ENCODE measurements around the gene BLTP3A. TPM values are rescaled to one million over a fixed set of nuclear protein-coding genes. Genes with fewer than 3 reads are reported as not detected.
A peak's percentile ranks its signal among the peaks of the same experiment; 100 is the strongest.

BLTP3A gene
- total and polyA plus RNA-seq, 10 of the 15 experiments (the other 5 are each of a cell fraction or from before 2014, with no cell fraction given), result 2.7 to 16.7 (median 9.9) TPM

DNA sequence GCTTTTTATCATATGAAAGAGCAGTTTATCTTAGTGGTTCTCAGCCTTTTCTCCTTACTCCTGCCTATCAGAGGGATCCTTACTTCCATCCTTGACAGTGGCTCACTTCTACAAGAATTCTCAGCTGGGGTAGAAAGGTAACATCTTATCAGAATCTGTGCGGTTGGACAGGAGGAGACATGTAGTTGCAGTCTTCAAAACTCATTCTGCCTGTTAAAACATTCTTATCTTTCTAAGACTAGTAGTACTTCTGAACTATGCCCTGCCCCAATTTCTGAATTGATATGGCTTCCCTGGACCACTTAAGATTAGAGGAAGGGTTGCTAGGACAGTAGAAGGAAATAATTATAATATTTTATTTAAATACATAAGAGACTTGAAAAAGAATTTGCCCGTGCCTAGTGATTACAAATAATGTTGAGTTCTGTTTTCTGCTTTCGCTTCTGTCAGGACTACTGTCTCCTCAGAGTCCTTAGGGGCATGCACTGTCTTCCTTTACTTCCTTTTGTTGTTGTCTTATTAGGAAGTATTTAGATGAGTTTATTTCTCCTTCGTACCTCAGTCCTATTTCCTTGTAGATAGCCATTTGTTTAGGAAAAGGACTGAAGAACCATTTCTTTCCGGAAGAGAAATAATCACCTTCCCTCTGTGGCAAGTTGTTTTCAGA is 24.9 kb downstream of the BLTP3A start:
- 61% methylated on average over 5 of the region's 5 CpGs for WGBS (ENCODE audit: insufficient coverage, insufficient replicate concordance, low lambda C conversion rate, missing lambda C conversion rate)
- CTCF ChIA-PET, result interaction anchor here (1.4 kb wide), 1 partner anchor 14 kb away, joined by 3 read pairs; no protein-coding TSS in a partner anchor
- peak overlapping the region; percentile 28; the same call in 1 of the 2 replicates for H3K27ac ChIP-seq (ENCODE audit: control insufficient read depth, insufficient read depth)
- H3K79me2 ChIP-seq (ENCODE audit: control insufficient read depth, insufficient read depth, low read length), result peaks cover 36% of the 10 kb centered on the region
- peak overlapping the region; percentile 25; the same call in 1 of the 2 replicates for H3K9ac ChIP-seq (ENCODE audit: control insufficient read depth, insufficient read depth, low read length)
- no TSS peak for BruUV-seq (replicated peaks)
- H3K36me3 ChIP-seq (ENCODE audit: control insufficient read depth in 2 of 2, insufficient read depth in 2 of 2, low read length in 1 of 2), result peaks cover 0 to under 1% of the 10 kb centered on the region in 2 experiments; a peak in 2 of 4 replicates
- SMC1A ChIA-PET (ENCODE audit: uncharacterized antibody, unreplicated experiment), result interaction anchor here (0.7 to 1.6 kb wide), 3 partner anchors 11 to 768 kb away, joined by 3 to 6 read pairs (median 3); no protein-coding TSS in a partner anchor
- no peaks in the 10 kb centered on the region for H3K9me3 ChIP-seq (replicated peaks; ENCODE audit: control insufficient read depth, insufficient read depth, low read length)
- H3K27me3 ChIP-seq (replicated peaks in 1 of 2; ENCODE audit: control insufficient read depth in 2 of 2, insufficient read depth in 2 of 2, low read length in 1 of 2), result no peaks in the 10 kb centered on the region
- H4K20me1 ChIP-seq (ENCODE audit: control insufficient read depth, insufficient read depth), result no peaks in the 10 kb centered on the region
- H2AFZ ChIP-seq (ENCODE audit: control insufficient read depth, low read depth, low read length), result no peak overlapping the region; the same call in 1 of the 2 replicates
- DNase-seq (ENCODE audit: low read depth, low spot score) (no peak), ATAC-seq (peak; percentile 40; the same call in 2 of the 3 replicates), FAIRE-seq (no peak)
- H3K4me3 ChIP-seq, result no peak overlapping the region; the same call in 1 of the 2 replicates
- POLR2A ChIA-PET, result interaction anchor here (0.7 kb wide), 1 partner anchor 225 kb away, joined by 4 read pairs; no protein-coding TSS in a partner anchor
- RAD21 ChIA-PET (ENCODE audit: unreplicated experiment), result interaction anchor here (0.8 kb wide), 1 partner anchor 160 kb away, joined by 3 read pairs; no protein-coding TSS in a partner anchor
- intact Hi-C loops (cut with micrococcal nuclease; ENCODE audit: unreplicated experiment) (no loop called here), in situ Hi-C loops (cut with MboI) (no loop called here)
- TF ChIP-seq JUND (IDR thresholded peaks at IDR 0.05; ENCODE audit: low read depth, low read length) (no peak), ATF3 (IDR thresholded peaks at IDR 0.05; ENCODE audit: borderline replicate concordance, extremely low read depth, low read depth, low read length) (no peak), CEBPZ (IDR thresholded peaks at IDR 0.05; ENCODE audit: low read depth, low read length) (no peak), KLF5 (IDR thresholded peaks at IDR 0.05; ENCODE audit: partially characterized antibody) (no peak), SUPT20H (IDR thresholded peaks at IDR 0.05; ENCODE audit: borderline replicate concordance, control insufficient read depth, low read depth, low read length) (no peak), USF1 (IDR thresholded peaks at IDR 0.05; ENCODE audit: borderline replicate concordance, extremely low read length, insufficient read depth, low read depth, low read length) (no peak), ZNF687 (IDR thresholded peaks at IDR 0.05) (no peak), GABPA (IDR thresholded peaks at IDR 0.05; ENCODE audit: low read depth) (no peak), RFX5 (IDR thresholded peaks at IDR 0.05; ENCODE audit: low read depth, low read length) (no peak), ZNF274 (IDR thresholded peaks at IDR 0.05; ENCODE audit: insufficient read depth, insufficient read length) (no peak)
- H3K4me2 ChIP-seq (ENCODE audit: control insufficient read depth, insufficient read depth), result 0 out of 2 replicates have a peak overlapping the region, but pooled peaks have one; percentile 28
- H3K4me1 ChIP-seq (ENCODE audit: control insufficient read depth, insufficient read depth, low read length), result peaks cover 16% of the 10 kb centered on the region

All from GM12878 (cell line).